Activated T-cell treated with anti-CD3 and anti-CD28 coated beads, Interleukin-2, amount 50 U/mL, for 72 hours (primary cell): ENCODE results near the gene WNK1. TPM values are rescaled to one million over a fixed set of nuclear protein-coding genes. Genes with fewer than 3 reads are reported as not detected.

Experiments
- ATAC-seq, 2 donors: fragments of 150-1000 bp; cut with Tn5 transposase; replicated peaks in 1 of 2; 2 replicates each; pipeline ENCODE4 v1.10.0; 2021; ENCODE audit warnings: moderate library complexity in 2 of 2, mild to moderate bottlenecking in 1 of 2
- DNase-seq, 2 donors: peaks; one replicate each; pipeline ENCODE4 v3.0.0; 2021 to 2022; ENCODE audit warnings: mixed read lengths in 1 of 2
- H3K27ac Mint-ChIP-seq: one replicate; pipeline ENCODE4 v1.8.0; 2022; ENCODE audit warnings: mild to moderate bottlenecking, moderate library complexity, mixed read lengths
- H3K27me3 Mint-ChIP-seq: one replicate; pipeline ENCODE4 v1.8.0; 2022; ENCODE audit warnings: low read depth, mixed read lengths
- H3K36me3 Mint-ChIP-seq, 2 donors: one replicate each; pipeline ENCODE4 v1.8.0; 2022; ENCODE audit warnings: mixed read lengths in 2 of 2, mild to moderate bottlenecking in 1 of 2; ENCODE audit not compliant: insufficient read depth in 2 of 2
- H3K4me1 Mint-ChIP-seq: one replicate; pipeline ENCODE4 v1.8.0; 2022; ENCODE audit warnings: low read depth, mixed read lengths
- H3K4me3 Mint-ChIP-seq, 2 donors: one replicate each; pipeline ENCODE4 v1.8.0; 2022; ENCODE audit warnings: mild to moderate bottlenecking in 2 of 2, mixed read lengths in 2 of 2, moderate library complexity in 2 of 2
- H3K9me3 Mint-ChIP-seq, 2 donors: one replicate each; pipeline ENCODE4 v1.8.0; 2022; ENCODE audit warnings: mixed read lengths in 2 of 2
- total RNA-seq, 2 donors: library from RNA; stranded (reverse); gene quantifications; one replicate each; pipeline ENCODE4 v1.2.3, GENCODE V29; 2022

Gene WNK1
- total RNA-seq, 2 donors from 2014 or later, result 177 to 213 TPM

DNA sequence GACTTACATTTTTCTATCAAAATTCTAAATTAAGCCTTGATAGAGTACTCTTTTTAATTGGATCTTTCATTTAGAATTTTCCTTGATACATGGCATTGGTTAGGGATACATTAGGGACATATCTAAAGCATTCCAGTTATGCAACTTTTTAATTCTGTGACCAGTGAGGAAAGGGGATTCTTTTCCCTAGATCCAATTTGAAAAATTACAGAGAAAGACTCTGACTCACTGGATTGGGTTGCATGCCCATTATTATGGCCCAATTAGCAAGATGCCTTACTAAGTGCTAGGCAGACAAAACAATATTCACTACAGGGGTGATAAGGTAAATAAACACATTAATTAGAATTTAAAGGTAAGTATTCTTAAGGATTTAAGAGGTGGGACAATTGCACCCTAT lies 202.4 kb downstream of the WNK1 start:
- Mint-ChIP-seq H3K27me3 (no peaks in the 10 kb centered on the region), H3K27ac (no peak overlapping the region), H3K9me3 (no peaks in the 10 kb centered on the region), H3K4me3 (no peak overlapping the region), H3K36me3 (no peaks in the 10 kb centered on the region), H3K4me1 (no peaks in the 10 kb centered on the region)
- DNase-seq (no peak), ATAC-seq (no peak)

DNA sequence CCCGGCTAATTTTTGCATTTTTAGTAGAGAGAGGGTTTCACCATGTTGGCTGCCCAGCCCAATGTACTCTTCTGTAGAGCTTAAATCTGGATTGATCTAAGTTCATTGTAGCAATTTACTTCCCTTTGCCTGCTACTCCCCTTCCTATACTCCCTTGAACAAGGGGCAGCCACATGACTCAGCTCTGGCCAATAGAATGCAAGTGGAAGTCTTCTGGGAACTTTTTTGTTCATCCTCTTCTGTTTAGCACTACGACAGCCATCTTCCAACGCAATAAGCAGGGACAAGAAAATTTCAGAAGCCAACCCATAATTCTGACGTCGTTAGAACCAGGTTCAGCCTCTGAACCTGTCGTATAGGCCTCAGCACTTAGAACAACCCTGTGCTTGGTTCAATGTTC lies 203.6 kb downstream of the WNK1 start:
- Mint-ChIP-seq H3K27me3 (no peaks in the 10 kb centered on the region), H3K9me3 (no peaks in the 10 kb centered on the region), H3K4me1 (no peaks in the 10 kb centered on the region), H3K27ac (no peak overlapping the region), H3K4me3 (no peak overlapping the region), H3K36me3 (no peaks in the 10 kb centered on the region)
- ATAC-seq, result no peak
- no peak for DNase-seq

DNA sequence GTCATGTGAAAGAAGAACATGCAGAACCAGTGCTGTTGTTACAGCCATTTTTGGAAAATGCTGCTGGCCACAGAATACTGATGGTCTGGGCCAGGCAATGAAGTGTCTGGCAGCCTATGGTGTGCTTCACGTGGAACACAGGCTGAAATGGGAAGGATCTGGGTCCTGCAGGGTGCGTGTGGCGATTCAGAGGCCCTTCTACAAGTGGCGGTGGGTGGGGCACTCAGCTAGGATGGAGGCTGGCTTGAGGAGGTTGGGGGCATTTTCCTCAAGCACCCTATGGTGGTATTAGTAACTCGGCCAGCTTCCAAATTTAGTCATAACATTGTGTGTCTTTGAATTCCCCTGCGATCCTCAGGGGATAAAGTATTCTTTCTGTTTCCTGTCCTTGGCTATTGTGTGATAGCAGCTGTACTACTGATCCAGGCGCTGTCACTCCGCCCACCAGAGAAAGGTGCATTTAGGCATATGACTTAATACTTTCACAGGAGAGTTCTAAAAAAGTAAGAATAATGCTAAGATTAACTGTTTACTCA lies 206.3 kb downstream of the WNK1 start:
- no peak overlapping the region for H3K27ac Mint-ChIP-seq
- H3K27me3 Mint-ChIP-seq, result no peaks in the 10 kb centered on the region
- DNase-seq (no peak), ATAC-seq (no peak)
- no peaks in the 10 kb centered on the region for H3K36me3 Mint-ChIP-seq
- no peaks in the 10 kb centered on the region for H3K9me3 Mint-ChIP-seq
- no peaks in the 10 kb centered on the region for H3K4me1 Mint-ChIP-seq
- H3K4me3 Mint-ChIP-seq, result no peak overlapping the region

Other genes with a start within 250 kb of the WNK1 start
- gene NINJ2, start 89.1 kb upstream of the WNK1 start, total RNA-seq, result 1 to 10 TPM; 3.0 to 8.1 TPM
- gene RAD52, start 197.1 kb downstream of the WNK1 start, total RNA-seq, result 10 to 100 TPM; 12.1 to 18.1 TPM
- gene ERC1, start 238.6 kb downstream of the WNK1 start, total RNA-seq, result 10 to 100 TPM; 27.5 to 28.9 TPM